AG09309 (cell line): Measurements from ENCODE around the gene IGF2BP3.

Experiments used
- DNase-seq: peaks from one replicate; pipeline ENCODE4 v3.0.0-alpha.2; 2010; ENCODE audit warnings: low read depth
- H3K4me3 ChIP-seq: 2 replicates; pipeline ENCODE4 v1.5.1; 2011; ENCODE audit warnings: mild to moderate bottlenecking, low read depth, low read length, moderate library complexity; ENCODE audit not compliant: control insufficient read depth
- CTCF ChIP-seq: IDR thresholded peaks from 2 replicates; pipeline ENCODE4 v1.5.1; 2011; ENCODE audit warnings: mild to moderate bottlenecking, low read depth, low read length, inconsistent platforms; ENCODE audit not compliant: insufficient read depth, control insufficient read depth; ENCODE audit errors: missing control alignments

Gene IGF2BP3

GRCh38 chr7:23475576-23475839, 5.2 kb upstream of the IGF2BP3 start:
- no peak overlapping the region for H3K4me3 ChIP-seq
- TF ChIP-seq CTCF, result no peak
- DNase-seq, result no peak

GRCh38 chr7:23474829-23475575, 4.7 kb upstream of the IGF2BP3 start:
- no peak for TF ChIP-seq CTCF
- no peak for DNase-seq
- no peak overlapping the region for H3K4me3 ChIP-seq

- H3K4me3 ChIP-seq, result peak overlapping the region; percentile 49
- DNase-seq, result peak; percentile 27
- TF ChIP-seq CTCF, result no peak
Observed at GRCh38 chr7:23474094-23474828, 4.0 kb upstream of the IGF2BP3 start.

- peak overlapping the region; percentile 49 for H3K4me3 ChIP-seq
- no peak for DNase-seq
- TF ChIP-seq CTCF, result no peak
Observed at GRCh38 chr7:23473844-23474093, 3.5 kb upstream of the IGF2BP3 start.

- DNase-seq, result no peak
- no peak for TF ChIP-seq CTCF
- no peak overlapping the region; the same call in 1 of the 2 replicates for H3K4me3 ChIP-seq
Observed at GRCh38 chr7:23472956-23473843, 2.9 kb upstream of the IGF2BP3 start.

- H3K4me3 ChIP-seq, result no peak overlapping the region
- no peak for DNase-seq
- TF ChIP-seq CTCF, result no peak
Observed at GRCh38 chr7:23472556-23472955, 2.3 kb upstream of the IGF2BP3 start.
